ENCODE measurements around the gene DDX51. TPM values are rescaled to one million over a fixed set of nuclear protein-coding genes. Genes with fewer than 3 reads are reported as not detected.

The DDX51 gene
- total RNA-seq, 1 donor from 2014 or later: 9.6 TPM

DNA sequence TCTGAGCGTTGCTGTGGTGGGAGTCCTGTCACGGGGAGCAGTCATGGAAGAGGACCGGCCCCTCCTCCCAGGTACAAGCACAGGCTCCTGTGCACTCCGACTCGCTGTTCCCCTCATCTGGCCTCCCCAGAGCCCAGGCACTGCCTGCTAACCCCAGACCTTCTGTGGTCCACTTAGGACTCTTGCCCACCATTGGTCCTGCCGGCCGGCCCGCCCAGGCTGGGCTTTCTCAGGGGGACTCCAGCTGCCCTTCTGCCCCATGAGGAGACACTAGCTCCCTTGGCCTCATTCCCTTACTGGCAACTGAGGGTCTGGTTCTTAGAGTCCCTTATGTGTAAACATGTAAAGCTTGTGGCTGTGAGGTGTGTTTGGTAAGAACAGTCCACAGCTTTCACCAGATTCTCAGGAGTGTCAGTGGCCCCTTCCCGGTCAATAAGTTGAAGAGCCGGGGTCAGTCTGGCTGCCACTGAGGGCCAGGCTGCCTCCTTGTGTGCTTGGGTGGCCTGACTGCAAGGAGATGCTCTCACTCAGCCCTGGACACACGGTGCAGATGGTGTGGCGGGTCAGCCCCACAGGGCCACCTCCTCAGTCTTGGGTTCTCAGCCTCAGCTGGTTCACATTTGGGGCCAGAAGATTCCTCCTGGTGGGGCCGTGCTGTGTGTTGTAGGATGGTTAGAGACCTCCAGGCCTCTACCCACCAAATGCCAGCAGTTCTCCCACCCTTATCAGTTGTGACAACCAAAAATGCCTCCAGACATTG is 43.6 kb downstream of the DDX51 start:
- TF ChIP-seq, protein P1, sequence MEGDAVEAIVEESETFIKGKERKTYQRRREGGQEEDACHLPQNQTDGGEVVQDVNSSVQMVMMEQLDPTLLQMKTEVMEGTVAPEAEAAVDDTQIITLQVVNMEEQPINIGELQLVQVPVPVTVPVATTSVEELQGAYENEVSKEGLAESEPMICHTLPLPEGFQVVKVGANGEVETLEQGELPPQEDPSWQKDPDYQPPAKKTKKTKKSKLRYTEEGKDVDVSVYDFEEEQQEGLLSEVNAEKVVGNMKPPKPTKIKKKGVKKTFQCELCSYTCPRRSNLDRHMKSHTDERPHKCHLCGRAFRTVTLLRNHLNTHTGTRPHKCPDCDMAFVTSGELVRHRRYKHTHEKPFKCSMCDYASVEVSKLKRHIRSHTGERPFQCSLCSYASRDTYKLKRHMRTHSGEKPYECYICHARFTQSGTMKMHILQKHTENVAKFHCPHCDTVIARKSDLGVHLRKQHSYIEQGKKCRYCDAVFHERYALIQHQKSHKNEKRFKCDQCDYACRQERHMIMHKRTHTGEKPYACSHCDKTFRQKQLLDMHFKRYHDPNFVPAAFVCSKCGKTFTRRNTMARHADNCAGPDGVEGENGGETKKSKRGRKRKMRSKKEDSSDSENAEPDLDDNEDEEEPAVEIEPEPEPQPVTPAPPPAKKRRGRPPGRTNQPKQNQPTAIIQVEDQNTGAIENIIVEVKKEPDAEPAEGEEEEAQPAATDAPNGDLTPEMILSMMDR (IDR thresholded peaks at IDR 0.05): no peak
- Mint-ChIP-seq H3K36me3 (ENCODE audit: low read depth) (peaks cover 22% of the 10 kb centered on the region), H3K4me1 (ENCODE audit: low read depth) (no peaks in the 10 kb centered on the region), H3K9me3 (ENCODE audit: low read depth) (no peaks in the 10 kb centered on the region), H3K27ac (ENCODE audit: unreplicated experiment) (no peak overlapping the region), H3K27me3 (ENCODE audit: low read depth) (no peaks in the 10 kb centered on the region), H3K4me3 (ENCODE audit: unreplicated experiment) (no peak overlapping the region)
- no peak for DNase-seq (ENCODE audit: low spot score)

DNA sequence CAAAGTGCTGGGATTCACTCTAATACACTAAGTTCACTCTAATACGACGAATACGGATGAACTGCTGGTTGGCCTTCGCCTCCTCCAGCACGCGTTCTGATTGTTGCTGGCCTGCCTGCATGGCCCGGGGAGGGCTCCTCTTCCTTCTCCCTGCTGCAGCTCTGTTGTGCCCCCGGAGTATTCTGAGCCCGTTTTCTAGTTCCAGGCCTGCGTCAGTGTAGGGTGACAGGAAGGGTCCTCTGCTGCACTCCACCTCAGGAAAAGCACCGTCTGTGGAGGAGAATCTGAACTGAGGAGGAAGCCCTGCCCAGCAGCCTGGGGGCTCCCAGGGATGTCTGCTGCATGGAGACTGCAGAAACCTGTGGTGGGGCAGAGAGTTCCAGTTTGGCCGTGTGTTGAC is 44.4 kb downstream of the DDX51 start:
- Mint-ChIP-seq H3K4me1 (ENCODE audit: low read depth) (no peaks in the 10 kb centered on the region), H3K36me3 (ENCODE audit: low read depth) (peaks cover 19% of the 10 kb centered on the region), H3K27ac (ENCODE audit: unreplicated experiment) (no peak overlapping the region), H3K4me3 (ENCODE audit: unreplicated experiment) (no peak overlapping the region), H3K27me3 (ENCODE audit: low read depth) (no peaks in the 10 kb centered on the region), H3K9me3 (ENCODE audit: low read depth) (no peaks in the 10 kb centered on the region)
- TF ChIP-seq, protein P1 (IDR thresholded peaks at IDR 0.05): no peak
- DNase-seq (ENCODE audit: low spot score): no peak

DNA sequence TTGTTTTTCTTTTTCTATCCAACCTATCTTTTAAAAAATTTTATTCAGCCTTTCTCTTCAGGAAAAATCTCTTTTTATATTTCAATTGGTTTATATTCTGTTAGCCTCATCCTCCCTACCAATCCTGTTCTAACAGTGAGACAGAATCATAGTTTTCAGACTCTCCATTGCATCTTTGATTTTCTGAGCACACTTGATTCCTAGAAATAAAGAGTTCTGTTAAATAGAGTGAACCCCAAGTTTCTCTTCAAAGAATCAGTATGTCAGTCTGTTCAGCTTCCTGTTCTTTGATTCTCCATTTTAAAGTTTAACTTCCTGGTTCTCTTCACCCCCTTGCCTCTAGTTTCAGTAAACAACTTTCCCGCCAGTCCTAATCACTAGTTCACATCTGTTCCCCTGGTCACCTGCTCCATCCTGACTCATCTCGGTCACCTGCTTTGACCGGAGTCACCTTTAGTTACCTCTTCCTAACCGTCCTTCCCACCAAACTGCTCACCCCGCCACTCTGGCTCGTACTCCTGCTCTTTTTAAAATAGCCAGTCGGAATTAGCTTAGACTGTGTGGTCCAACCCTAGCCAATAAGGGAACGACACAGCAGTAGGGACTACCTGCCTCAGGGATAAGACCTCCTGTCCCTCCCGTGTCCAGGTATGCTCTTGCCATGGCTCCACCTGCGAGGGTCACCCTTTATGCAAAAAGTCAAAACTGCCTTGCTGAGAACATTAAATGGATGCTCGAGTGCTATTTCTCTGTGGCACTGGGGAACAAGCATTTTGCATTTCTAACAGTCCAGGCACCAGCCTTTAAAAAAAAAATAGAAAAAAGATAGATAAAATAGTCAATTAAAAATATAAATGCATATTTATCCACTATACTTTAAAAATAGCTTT is 48.4 kb downstream of the DDX51 start:
- H3K27ac Mint-ChIP-seq (ENCODE audit: unreplicated experiment): no peak overlapping the region
- no peaks in the 10 kb centered on the region for H3K9me3 Mint-ChIP-seq (ENCODE audit: low read depth)
- H3K36me3 Mint-ChIP-seq (ENCODE audit: low read depth): peaks cover 17% of the 10 kb centered on the region

DNA sequence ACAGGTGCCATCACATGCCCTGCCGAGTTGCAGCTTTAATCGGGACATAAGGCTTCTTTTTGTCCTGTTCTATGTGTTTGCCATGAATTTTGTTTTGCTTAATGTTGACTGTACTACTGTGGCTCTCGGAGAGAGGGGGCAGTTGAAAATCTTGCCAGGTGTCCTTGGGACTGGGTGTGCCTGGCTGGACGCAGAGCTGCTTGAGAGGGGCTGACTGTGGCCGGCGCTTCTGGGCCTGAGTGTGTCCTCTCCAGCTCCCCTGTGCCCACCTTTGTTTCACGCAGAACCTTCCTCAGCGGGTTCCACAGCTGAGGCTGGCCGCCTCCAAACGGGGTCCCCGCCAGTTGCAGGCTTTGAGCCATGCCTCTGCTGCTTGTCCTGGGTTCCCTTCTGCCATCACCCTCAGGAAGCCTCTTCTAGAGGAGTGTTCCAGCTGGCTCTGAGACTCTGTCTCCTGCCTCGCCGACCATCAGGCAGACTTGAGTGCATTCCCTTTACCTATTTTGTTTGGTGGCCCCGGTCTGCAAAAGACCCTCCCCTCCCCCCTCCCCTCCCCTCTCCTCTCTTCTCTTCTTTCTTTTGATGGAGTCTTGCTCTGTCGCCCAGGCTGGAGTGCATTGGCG is 49.7 kb downstream of the DDX51 start:
- Mint-ChIP-seq H3K9me3 (ENCODE audit: low read depth) (peaks cover 1% of the 10 kb centered on the region), H3K27ac (ENCODE audit: unreplicated experiment) (no peak overlapping the region), H3K27me3 (ENCODE audit: low read depth) (no peaks in the 10 kb centered on the region), H3K4me3 (ENCODE audit: unreplicated experiment) (no peak overlapping the region), H3K36me3 (ENCODE audit: low read depth) (peaks cover 15% of the 10 kb centered on the region), H3K4me1 (ENCODE audit: low read depth) (peaks cover 8% of the 10 kb centered on the region)
- no peak for DNase-seq (ENCODE audit: low spot score)
- TF ChIP-seq, protein P1 (IDR thresholded peaks at IDR 0.05): no peak

More for the DNA sequence above, 48.4 kb downstream of the DDX51 start:
- Mint-ChIP-seq H3K4me1 (ENCODE audit: low read depth) (no peaks in the 10 kb centered on the region), H3K27me3 (ENCODE audit: low read depth) (no peaks in the 10 kb centered on the region), H3K4me3 (ENCODE audit: unreplicated experiment) (no peak overlapping the region)
- no peak for DNase-seq (ENCODE audit: low spot score)
- TF ChIP-seq, protein P1 (IDR thresholded peaks at IDR 0.05): no peak

DNA sequence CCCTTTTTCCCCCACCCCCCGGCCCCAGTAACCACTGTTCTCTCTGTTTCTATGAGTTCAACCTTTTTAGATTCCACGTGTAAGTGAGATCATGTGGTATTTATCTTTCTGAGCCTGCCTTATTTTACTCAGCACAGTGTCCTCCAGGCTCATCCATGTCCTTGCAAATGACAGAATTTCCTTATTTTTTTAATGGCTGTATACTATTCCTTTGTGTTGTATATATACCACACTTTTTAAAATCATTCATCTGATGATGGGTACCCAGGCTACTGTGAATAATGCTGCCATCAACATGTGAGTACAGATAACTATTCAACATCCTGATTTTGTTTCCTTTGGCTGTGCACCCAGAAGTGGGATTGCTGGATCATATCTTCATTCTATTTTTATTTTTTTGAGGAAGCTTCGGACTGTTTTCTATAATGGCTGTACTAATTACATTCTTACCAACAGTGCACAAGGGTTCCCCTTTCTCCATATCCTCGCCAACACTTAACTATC is 54.7 kb downstream of the DDX51 start:
- H3K36me3 Mint-ChIP-seq (ENCODE audit: low read depth): peaks cover 9% of the 10 kb centered on the region
- TF ChIP-seq, protein P1 (IDR thresholded peaks at IDR 0.05): no peak
- H3K9me3 Mint-ChIP-seq (ENCODE audit: low read depth): peaks cover 3% of the 10 kb centered on the region
- DNase-seq (ENCODE audit: low spot score): no peak
- no peaks in the 10 kb centered on the region for H3K27me3 Mint-ChIP-seq (ENCODE audit: low read depth)
- H3K4me1 Mint-ChIP-seq (ENCODE audit: low read depth): peaks cover 32% of the 10 kb centered on the region
- H3K4me3 Mint-ChIP-seq (ENCODE audit: unreplicated experiment): no peak overlapping the region
- H3K27ac Mint-ChIP-seq (ENCODE audit: unreplicated experiment): peak overlapping the region; percentile 32
